HG03097 (cell line): ENCODE results near the gene CRAT.

ENCODE experiments used
- ATAC-seq: cut with Tn5 transposase; IDR thresholded peaks from one replicate; pipeline ENCODE4 v1.9.1; 2021; ENCODE audit not compliant: unreplicated experiment, low FRiP score

Gene CRAT

DNA sequence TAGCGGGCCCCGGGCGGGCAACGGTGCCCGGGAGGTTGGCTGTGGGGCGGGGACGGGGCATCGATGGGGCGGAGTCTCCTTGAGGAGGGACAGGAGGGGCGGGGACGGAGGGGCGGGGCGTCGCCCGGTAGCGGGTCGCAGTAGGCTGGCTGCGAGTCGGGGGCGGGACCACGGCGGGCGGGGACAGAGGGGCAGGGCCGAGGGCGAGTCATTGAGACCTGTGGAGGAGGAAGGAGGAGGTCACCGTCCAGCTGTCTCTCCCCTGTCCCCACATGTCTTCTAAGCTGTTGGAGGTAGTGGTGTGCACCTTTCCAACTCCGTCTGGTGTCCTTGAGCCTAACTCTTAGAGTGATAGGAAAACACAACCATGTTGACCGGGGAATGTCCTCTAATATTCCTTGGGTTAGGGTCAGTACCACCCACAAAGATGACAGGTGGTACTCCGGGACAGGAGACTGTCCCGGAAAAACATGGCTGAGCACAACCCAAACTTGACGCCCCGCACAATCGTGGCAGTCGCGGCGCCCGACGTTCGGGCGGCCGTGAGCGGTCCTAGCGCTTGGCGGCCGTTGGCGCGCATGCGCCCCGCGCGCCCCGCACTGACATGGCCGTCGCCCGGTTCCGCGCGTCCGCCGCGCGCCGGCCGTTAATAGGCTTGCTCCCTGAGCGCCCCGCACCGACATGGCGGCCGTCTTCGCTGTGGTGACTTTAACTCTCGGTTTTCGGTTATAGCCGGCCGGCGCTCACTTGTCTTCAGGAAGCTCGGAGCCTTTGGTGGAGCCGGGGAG, at the start of gene CRAT, which contains the start of gene PTPA:
CRAT (minus strand) TSS at position 54 of the 788 bp plus-strand sequence. CDS start 284 bp downstream, outside the sequence.
PTPA (plus strand) TSS at position 676 of the 788 bp plus-strand sequence. CDS start 186 bp downstream, outside the sequence.
- ATAC-seq, result peak; percentile 69

DNA sequence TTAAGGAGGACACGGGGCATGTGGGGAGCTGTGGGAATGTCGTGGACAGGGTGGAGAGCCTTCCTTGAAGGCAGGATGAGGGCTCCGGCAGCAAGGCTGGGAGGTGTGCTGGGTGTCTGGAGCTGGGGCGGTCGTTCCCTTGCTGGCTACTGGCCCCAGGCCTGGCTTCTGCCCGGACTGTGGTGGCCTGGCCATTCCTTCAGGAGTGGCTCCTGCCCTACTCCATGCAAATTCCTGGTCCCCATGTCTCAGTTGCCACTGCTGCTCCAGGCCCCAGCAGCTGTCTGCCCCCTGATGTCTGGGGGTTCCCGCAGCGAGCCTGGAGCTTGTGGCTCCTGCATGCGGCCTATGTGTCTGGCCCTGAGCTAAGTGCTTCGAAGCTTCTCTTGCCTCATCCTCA, 45.6 kb upstream of the CRAT start:
- ATAC-seq, result no peak

GRCh38 chr9:129154866-129155477, 44.4 kb upstream of the CRAT start:
- ATAC-seq, result no peak

- no peak for ATAC-seq
Measured at GRCh38 chr9:129151469-129151868, 40.9 kb upstream of the CRAT start.

DNA sequence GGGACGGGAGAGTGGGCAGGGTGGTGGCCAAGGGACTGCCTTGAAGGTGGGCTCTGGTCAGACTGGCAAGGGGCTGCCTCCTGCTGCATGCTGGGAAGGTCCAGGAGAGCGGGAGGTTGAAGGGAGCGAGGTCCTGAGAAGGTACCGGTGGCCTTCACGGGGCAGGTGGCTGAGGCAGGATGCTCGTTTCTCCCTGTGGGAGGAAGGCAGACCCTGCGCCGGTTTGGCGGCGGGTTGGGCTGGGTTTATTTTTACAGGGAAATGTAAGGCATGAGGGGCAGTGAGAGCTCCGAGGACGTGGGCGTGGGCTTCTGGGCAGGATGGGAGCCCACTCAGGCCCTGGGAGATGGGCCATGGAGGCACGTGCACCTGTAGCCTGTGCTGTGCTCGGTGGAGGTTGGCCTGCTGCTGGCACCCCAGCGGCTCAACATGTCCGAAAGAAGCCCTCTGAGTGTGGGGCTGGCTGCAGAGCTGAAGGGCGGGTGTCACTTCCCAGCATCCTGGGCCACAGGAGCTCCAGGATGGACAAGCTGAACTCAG, 40.1 kb upstream of the CRAT start:
- no peak for ATAC-seq

DNA sequence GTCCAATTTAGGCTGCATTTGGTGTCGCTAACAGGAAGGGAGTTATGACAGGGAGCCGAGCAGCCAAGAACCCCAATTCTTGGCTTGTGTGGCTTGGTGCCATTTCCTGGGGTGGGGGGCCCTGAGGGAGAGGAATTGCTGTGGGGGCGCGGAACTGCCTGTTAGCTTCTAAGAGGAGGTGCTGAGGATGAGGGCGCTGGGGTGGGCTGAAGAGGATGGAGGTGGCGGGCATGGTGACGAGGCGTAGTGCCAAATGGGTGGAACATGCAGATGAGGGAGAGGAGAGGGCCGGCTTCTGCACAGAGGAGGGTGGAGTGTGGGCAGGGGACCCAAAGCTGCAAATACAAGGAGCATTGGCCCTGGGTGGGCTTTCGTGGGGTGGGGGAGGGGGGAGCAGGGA, 39.5 kb upstream of the CRAT start:
- no peak for ATAC-seq

GRCh38 chr9:129149442-129149841, 38.8 kb upstream of the CRAT start:
- no peak for ATAC-seq

- no peak for ATAC-seq
Measured at GRCh38 chr9:129148463-129149204, 38.0 kb upstream of the CRAT start.

GRCh38 chr9:129146441-129146941, 35.9 kb upstream of the CRAT start:
- ATAC-seq, result no peak

DNA sequence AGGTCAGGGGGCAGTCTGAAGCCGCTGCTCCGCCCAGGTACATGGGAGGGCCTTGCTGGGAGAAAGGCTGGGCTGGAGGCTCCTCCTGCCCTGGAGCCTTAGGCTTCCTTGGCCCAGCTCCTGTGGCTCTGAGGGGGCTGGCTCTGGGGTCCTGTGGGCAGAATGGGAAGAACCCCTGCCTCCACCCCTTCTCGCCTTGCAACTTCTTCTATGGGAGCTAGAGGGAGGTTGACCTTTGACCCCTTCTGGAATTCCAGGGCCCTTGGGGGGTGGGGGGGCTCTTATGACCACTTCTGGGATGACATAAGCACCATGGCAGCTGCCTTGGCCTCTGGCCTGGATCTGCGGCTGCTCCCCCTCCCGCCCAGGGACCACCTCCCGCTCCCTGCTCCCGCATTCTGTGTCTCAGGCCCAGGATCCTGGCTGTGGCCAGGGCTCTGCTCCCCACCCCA, 35.3 kb upstream of the CRAT start:
- no peak for ATAC-seq

GRCh38 chr9:129145316-129145715, 34.7 kb upstream of the CRAT start:
- ATAC-seq, result no peak

GRCh38 chr9:129143031-129143927, 32.7 kb upstream of the CRAT start:
- ATAC-seq, result no peak

DNA sequence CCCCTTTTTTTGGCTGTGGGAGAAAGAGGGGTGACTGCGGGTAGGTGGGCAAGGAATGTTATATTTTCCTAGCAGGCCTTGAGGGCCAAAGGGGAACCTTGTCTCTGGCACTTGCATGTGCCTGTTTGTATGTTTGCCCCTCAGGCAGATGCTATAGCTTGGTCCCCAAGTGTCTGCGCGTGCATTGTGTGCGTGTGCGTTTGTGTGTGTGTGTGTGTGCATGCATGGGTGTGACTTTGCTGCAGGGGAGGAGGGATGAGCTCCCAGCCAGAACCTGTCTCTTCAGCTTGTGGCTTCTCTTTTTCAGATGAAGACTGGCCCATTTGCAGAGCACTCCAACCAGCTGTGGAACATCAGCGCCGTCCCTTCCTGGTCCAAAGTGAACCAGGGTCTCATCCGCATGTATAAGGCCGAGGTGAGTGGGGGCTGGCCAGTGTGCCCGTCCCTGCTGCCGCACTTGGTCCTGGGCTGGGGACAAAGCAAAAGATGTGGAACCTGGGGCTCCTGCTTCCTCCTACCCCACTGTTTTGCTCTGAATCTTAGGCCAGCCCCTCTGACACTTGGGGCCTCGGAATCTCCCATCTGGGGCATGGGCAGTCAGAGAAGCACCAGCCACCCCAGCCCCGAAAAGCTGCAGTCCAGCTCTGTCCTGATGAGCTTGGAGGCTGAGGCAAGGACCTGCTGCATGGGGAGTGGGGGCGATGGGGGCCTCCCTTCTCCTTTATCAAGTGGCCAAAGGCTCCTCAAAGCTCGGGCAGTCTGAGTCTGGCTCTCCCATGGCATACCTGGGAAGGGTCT, 31.7 kb upstream of the CRAT start:
- ATAC-seq, result no peak

DNA sequence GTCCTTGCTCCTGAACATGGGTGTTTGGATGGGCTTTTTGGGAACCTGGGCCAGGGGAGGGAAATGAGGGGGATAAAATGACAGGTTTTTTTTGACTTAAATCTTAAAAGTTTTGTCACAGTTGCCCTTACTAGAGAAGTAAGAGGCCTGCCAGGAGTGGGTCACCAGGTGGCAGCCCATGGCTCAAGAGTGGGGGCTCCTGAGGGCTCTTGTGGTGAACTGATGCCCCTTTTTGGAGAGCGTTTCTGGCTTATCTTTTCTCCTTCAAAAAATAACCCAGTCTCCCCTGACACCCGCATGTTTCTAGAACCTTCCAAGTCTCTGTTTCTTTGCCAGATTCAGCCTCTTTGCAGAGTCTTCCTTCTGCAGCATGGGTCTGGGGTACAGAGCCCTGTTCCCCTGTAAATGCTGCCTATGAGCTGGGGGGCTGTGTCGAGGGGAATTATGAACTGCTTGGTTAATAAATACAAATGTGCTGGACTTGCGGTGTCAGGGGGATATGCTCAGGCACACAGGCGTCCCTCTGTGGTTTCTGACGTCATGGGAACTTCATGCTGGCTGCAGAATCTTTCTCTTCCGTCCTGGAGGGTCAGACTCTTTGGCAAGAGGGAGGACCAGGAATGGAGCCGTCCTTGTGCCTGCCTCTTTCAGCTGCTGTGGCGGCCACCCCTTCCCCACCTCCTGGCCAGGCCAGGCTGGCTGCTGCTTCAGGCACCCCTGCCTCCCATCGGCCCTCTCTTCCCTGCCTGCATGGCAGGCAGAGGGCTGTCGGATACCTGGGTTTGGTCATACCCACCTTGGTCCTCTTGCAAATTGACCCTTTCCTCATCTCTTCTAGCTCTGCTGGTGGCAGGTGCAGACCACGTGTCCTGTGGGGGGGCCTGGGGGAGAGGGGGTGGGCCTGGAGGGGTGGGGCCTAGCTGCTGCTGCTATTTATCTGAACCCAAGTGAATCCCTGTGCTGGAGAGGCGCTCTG, 30.8 kb upstream of the CRAT start:
- ATAC-seq, result peak; percentile 40

DNA sequence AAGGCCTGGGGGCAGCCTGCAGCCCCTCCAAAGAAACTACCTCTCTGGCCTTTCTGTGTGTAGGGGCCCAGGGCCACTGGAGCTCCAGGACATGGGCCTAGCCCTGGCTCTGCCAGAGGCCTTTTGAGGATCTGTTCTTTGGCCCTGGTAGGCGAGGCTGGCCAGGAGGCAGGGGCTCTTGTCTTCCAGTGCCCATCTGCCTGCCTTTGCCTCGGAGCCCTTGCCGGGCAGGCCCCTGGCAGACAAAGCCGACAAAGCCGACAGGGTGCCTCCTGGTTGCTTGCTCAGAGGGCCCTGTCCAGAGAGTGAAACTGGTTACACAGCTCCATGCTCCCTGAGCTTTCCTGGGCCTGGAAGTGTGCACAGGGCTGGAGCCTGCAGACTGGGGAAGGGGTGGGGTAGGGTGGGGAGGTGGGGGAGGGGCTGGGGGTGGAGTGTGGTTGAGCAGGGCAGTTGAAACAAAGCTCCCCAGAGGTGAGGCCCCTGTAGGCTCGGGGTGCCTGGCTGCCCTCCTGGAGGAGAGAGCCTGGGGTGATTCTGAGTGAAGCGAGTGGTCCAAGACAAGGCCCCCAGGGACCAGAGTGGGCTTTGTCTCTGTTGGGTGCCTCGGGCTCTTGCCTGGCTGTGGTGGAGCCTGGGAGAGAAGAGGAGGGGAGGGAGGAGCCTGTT, 29.9 kb upstream of the CRAT start:
- ATAC-seq, result peak; percentile 12

GRCh38 chr9:129139993-129140396, 29.4 kb upstream of the CRAT start:
- ATAC-seq, result peak; percentile 47

DNA sequence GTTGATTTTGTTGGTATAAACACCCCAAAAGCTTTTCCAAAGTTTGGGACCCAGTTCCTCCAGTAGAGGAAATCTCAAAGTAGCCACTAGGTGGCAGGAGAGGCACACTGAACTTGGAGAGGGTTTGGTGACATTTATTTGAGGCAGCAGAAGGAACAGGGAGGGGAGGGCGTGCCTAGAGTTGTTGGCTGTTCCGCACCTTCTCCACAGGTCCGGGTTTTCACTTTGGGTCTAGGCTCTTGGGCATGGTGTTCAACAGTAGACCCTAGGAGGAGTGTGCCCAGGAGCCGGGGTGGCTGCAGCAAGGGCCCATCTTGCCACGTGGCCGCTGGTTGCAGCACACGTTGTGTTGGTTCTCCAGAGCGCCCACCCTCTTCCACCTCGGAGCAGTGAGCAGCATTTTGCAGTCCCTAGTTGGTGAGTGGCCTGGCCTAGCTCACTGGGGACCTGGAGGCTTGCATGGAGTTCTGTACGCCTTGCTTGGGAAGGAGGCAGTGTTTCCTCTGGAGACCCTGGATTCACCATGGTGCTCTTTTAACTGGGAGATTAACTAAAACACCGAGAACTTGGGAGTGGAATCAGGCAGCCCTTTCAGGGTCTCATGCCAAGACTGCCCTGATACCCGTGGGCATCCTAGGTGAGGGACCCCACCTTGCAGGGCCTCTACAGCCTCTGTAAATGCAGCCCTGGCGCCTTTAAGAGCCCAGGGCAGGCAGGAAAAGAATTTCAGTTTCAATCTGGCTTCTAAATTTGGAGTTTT, 28.8 kb upstream of the CRAT start:
- peak; percentile 33 for ATAC-seq
